HG02981 (cell line): ENCODE measurements around the gene PPID.
"Not testable (repeated sequence)": the region's sequence is repeated elsewhere in the genome, so short reads cannot be mapped to it uniquely, and the experiment has no call there.

ENCODE experiments used
- ATAC-seq: cut with Tn5 transposase; IDR thresholded peaks from one replicate; pipeline ENCODE4 v1.9.1; 2021; ENCODE audit warnings: mild to moderate bottlenecking, moderate library complexity; ENCODE audit not compliant: unreplicated experiment

Gene PPID

DNA sequence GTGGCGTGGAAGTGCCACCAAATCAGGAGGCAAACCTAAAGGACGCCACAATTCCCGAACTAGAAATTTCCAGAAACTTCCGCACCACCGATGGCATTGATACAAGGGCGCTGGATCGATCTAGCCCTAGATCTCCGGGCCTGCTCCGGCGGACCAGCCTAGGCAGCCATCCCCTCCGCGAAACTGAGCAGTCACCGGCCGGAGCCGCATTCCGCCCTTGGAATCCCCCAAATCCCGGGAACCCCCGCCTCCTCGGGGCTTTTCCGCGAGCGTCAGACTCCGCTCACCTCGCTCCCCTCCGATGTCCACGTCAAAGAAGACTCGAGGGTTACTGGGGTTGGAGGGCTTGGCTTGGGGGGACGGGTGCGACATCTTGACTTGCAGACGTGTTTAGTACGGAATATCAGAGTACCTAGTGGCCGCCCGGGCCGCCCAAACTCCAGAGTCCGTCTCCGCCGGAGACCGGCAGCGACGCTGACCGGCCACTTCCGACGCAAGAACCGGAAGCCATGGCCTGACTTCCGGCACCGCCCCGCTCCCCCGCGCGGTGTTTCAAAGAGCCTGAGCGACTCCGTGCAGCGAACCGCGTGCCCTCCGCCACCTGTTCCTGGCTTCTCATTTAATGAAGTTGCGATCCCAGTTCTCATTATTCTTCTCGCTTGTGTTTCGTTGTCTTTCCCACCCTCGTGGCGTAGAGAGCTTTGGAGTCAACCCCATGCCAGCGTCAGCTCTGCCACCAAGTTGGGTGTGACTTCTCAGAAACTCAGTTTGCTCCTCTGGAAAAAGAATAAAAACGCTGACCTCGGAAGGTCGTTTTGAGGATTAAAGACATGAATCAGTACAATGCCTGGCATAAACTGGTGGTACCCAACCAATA lies at the start of gene PPID:
PPID (minus strand) TSS at position 480 of the 877 bp plus-strand sequence; CDS start at position 372, 108 bp downstream.
- ATAC-seq, result peak; percentile 96

DNA sequence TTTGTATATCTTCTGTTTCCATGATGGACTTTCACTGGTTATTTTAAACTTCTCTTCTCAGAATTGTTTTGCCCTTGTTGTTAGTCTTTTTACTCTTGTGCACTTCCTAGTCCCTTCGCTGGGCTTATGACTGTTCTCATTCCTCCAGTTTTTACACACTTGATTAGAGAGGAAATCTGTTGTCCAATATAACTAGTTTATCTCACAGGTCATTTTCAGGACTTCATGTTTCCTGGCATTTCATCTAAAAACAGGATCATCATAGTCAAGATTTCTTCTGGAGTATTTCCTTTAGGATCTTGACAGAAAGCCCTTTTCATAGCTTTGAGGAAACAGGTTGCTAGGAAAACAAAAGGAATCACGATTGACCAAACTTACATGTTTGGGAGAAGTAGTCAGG lies 48.6 kb upstream of the PPID start:
- no peak for ATAC-seq

DNA sequence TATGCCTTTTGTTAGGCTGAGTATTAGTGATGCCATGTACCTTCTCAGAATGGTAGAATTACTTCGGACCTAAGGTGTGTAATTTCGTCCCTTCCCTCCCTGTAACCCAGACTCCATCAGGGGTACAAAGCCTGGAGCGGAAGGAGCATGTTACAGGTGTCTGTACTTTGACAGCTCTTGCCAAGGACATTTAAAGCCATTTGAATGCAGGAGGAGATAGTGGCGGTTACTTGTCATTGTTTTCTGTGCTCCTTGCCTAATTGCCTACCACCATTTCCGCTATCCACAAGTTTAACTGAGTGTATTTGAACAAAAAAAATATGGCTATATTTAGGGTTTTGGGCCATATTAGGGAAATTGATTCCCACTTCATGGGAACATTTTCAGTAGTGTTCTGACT lies 47.5 kb upstream of the PPID start:
- ATAC-seq, result no peak

DNA sequence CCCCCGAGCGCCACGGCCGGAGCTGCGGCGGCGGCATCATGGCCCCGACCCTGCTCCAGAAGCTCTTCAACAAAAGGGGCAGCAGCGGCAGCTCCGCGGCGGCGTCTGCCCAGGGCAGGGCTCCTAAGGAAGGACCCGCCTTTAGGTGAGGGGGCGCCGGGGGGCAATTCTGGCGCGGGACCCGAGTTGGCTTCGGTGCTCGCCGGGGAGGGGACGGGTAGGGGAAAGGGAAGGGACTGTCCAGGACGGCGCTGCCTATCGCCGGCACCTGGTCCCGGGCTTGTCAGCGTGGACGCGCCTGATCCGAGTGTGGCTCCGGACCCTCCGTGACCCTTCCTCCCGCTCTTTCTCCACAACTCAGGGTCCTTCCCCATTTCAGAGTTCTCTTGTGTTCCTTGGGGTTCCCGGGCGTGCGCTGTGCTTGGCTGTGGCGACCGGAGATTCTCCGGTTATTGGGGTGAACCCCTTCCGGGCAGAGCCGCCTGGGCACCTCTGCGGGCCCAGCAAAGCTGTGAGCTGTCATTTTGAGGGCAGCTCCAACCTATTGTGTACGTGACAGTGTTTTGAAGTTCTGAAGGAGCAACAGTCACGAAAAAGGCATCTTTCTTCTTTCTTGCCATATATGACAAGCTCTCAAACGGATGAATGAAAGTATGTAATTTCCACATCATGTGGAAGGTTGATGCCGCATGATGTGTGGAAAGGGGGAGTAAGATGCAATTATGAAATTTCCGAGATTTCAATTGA lies 46.2 kb upstream of the PPID start:
- ATAC-seq, result peak; percentile 35

DNA sequence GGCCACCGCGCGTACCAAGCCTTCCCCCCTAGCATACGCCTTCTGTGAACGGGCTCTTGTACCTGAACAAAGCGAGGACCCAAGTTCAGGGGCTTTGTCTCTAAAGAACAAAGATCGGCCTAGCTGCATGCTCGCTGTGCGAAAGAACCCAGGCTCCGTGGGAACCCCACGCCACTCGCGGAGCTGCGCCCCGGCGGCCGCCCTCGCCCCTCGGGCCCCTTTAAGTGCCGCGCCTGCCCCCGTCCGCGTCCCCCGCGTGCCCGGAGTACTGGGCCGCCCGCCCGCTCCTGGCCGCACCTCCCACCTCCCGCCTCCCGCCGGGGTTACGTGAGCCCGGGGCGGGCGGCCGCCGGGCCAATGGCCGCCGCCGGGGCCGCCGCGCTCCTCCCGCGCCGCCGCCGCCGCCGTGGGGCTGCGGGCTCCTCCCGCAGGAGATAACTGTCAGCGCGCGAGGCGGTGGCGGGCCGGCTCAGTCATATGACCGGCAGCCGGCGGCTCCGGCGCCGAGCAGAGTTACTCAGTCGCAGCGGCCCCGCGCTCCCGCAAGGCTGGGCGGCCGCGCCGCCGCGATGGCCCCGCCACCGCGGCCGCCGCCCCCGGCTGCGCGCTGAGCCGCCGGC lies 45.5 kb upstream of the PPID start, which contains the start of gene FNIP2:
FNIP2 (plus strand) TSS at position 472 of the 620 bp plus-strand sequence. CDS start 187 bp downstream, outside the sequence.
- peak; percentile 77 for ATAC-seq

DNA sequence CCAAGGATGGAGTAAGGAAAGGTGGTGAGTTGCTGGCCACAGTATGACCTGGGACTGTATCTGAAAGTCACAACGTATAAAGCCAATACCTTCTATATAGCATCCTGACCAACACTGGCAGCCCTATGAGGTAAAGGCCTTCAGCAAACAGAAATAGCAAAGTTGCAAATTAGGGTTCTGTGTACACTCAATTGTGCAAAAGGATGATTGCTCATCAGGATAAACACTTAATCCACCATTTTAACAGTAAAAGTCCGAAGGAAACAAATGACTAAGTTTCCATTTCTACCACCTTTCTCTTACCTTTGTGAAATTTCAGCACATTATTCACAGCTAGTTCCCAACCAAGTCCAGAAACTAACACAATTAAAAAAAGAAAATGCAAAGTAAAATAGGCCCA lies 44.3 kb upstream of the PPID start:
- no peak for ATAC-seq

DNA sequence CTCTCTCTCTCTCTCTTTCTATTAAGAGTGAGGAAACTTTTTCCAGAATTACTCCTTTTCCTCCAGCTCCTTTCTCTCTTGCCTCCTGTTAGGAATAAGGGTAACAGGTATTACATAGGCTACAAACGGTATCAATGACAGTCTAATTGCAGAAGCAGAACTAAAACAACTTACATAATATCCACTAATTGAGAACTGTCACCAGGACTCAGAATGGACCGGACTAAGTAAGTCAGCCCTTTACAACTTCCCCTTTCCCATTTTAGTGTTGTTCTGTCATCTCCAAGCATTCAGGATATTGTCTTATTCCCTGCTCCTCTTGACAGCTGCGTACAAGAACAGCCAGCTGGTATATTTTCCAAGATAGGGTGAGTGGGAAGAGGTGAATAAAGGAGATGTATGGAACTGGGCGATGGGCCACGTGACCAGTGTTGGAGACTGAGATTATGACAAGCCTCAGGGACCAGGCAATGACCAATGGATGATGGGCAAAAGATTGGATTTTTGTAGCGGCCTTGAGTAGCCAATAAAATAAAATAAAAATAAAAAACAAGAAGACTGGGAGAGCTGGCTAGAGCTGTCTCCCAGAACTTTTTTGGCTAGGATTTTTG lies 43.3 kb upstream of the PPID start:
- no peak for ATAC-seq

DNA sequence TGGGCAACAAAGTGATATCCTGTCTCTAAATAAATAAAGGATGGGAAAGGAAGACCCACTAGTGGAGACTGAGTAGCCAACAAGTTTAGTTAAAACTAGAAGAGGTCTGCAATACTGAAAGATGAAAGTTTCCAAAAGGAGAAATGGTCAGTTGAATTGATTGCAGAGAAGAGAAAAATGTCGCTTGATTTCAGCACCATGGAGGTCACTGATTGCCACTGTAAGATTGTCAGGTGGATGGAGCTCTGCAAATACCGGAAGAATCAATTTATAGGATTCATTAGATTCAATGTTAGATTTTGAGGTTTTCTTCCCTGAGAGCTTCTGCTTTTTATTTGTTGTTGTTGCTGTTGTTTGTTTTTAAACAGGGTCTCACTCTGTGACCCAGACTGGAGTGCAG lies 40.3 kb upstream of the PPID start:
- ATAC-seq, result no peak

DNA sequence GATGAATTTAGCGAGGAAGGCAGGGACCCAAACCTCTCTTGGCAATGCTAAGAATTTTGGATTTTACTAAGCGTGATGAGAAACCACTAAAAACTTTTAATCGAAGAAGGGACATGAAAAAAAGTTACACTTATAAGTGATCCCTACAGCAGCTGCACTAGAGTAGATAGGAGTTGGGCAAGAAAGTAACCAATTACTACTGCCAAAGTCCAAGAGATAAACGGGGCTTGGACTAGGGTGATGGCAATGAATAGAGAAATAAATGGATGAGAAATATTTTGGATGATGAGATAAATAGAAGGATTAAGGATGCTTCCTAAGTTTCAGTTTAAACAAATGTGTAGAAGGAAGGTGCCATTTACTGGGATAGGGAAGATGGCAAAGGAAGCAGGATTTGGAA lies 39.4 kb upstream of the PPID start:
- no peak for ATAC-seq

DNA sequence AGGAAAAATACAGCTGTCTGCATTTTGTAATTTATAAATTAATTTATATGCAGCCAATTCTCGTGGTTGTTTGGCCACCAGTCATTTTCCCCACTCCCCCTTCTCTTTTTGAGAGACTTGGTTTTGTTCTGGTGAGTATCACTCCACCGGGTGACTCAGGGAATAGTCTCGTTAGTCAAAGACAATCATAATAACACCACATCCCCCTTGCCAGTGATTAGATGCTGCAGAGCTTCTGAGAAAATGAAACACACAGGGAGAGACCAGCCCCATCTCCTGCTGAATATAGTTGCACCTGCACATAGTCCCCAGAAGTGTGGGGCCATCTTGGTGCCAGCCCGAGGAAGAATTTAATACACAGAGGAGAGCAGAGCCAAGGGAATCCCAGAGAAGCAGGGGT lies 37.7 kb upstream of the PPID start:
- no peak for ATAC-seq

DNA sequence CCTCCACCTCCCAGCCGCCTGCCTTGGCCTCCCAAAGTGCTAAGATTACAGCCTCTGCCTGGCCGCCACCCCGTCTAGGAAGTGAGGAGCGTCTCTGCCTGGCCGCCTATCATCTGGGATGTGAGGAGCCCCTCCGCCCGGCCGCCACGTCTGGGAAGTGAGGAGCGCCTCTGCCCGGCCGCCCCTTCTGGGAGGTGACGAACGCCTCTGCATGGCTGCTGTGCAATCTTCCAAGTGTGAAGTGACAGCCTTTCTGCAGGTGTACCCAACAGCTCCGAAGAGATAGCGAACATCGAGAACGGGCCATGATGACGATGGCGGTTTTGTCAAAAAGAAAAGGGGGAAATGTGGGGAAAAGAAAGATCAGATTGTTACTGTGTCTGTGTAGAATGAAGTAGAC lies 36.3 kb upstream of the PPID start:
- not testable (repeated sequence) for ATAC-seq

DNA sequence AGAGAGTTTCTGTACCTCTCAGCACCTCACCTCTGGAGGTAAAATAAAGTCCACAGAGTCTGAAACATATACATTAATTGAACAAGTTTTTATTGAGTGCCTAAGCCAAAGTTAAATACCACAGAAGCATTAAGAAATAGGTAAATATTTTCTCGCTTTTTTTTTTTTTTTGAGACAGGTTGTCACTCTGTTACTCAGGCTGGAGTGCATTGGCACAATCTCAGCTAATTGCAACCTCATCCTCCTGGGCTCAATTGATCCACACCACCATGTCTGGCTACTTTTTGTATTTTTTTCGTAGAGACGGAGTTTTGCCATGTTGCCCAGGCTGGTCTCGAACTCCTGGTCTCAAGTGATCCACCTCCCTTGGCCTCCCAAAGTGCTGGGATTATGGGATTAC lies 35.5 kb upstream of the PPID start:
- no peak for ATAC-seq

DNA sequence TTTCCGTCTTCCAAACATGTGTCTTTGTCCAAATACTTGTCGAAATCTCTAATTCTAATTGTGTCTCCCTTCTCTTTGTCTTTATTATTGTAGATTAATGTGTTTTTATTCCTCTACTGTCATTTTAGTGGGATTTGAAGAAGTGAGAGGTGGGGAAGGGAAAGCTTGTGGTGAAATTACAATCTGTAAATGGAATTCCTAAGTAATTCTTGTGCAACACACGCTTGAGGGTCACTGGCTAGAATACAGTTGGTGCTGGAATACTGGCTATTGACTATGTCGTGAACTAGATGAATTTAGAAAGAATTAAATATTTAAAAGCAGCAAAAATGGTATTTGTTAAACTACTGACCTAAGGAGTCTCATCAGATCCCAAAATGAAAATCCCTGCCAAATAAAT lies 34.9 kb upstream of the PPID start:
- no peak for ATAC-seq

DNA sequence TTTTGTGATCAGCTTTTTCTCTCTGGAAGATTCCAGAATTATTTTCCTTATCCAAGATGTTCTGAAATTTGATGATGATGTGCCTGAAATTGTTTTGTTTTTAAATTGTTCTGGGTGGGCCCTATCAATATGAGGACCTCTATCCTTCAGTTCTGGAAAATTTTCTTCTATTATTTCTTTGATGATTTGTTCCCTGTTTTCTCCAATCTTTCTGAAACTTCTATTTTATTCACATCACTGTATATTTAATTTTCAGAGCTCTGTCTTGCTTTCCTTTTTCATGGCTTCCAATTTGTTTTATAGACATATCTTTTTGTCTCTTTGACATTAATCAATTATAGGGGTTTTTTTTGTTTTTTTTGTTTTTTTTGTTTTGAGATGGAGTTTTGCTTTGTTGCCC lies 33.4 kb upstream of the PPID start:
- no peak for ATAC-seq

DNA sequence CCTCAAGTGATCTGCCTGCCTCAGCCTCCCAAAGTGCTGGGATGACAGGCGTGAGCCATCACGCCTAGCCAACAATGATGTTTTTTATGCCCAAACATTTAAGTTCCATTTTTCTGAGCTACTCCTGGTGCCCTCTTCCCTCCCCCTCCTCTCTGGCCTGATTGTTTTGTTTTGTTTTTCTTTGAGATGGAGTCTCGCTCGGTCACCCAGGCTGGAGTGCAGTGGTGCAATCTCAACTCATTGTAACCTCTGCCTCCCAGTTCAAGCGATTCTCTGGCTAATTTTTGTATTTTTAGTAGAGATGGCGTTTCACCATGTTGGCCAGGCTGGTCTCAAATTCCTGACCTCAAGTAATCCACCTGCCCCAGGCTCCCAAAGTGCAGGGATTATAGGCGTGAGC lies 32.6 kb upstream of the PPID start:
- ATAC-seq, result not testable (repeated sequence)

DNA sequence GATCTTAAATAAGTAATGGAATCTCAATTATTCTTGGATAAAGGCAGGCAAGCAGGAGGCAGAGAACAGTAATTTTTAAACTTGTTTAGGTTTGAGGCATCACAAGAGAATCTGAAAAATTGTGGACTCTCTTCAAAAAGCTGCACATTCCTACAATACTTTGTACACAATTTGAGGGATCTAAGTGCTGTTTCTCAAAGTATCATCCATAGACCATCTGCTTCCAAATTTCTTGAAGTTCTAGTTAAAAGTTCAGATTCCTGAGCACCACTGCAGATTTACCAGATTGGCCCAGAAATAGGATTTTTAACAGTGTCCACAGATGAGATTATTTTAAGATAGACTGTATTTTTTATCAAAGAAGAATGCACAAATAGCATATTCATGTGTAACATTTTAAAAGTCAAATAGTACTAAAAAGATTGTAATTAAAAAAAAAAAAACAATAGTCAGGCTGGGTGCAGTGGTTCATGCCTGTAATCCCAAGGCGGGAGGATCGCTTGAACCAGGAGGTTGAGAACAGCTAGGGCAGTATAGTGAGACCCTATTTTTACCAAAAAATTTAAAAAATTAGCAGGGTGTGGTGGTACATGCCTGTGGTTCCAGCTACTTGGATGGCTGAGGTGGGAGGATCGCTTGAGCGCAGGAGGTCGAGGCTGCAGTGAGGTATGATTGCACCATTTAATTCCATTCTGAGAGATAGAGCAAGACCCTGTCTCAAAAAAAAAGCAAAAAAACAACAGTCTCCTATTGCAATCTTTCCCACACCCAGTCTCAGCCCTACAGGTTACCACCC lies 31.4 kb upstream of the PPID start:
- ATAC-seq, result no peak

DNA sequence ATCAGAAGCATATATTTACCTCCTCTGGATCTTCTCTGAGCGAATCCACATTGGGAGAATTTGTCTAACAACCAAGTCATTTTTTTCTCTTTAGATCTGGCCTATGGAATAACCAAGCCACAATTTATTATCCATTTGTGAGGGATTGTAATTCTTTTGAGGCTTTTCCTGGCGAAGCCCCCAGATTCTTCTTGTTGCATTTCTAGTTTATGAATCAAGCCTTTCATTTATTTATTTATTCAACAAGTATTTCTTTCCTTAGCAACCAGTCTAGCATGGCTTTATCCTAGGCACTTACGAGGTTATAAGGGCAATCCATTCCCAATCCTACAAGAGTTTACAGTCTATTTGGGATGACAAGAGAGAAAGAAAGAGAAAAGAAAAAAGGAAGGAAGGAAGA lies 27.2 kb upstream of the PPID start:
- no peak for ATAC-seq

DNA sequence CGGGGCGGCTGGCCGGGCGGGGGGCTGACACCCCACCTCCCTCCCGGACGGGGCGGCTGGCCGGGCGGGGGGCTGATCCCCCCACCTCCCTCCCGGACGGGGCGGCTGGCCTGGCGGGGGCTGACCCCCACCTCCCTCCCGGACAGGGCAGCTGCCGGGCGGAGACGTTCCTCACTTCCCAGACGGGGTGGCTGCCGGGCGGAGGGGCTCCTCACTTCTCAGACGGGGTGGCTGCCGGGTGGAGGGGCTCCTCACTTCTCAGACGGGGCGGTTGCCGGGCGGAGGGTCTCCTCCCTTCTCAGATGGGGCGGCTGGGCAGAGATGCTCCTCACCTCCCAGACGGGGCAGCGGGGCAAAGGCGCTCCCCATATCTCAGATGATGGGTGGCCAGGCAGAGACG lies 23.3 kb upstream of the PPID start:
- ATAC-seq, result not testable (repeated sequence)

DNA sequence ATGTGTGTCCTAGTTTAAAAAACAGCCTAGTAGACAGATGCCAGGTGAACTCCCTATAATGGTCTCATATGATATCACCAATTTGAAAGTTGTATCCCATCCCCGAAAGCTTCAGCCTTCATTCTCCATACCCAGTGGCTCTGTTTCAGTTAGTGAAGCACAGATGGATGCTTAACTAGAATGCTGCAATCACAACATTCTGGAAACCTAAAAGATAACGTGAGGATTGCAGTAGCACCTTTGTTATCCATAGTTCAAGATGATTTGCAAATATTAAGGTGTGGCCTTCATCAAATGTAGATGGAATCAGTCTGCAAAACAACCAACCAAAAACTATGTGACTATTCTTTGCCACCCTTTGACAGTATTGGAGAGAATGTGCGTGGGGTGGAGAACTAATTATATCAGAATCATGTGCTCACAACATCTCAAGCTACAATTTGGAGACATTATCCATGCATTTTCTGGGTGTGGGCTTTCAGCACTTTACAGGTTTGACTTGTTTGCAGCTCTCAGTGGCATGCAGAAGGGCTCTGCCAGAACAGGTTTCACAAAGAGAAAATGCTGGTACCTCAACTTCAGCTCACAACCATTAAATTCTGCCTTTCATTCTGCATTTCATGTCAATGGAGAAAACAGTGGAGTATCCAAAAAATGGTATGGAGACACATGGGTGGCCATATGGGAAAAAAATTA lies 18.3 kb upstream of the PPID start:
- ATAC-seq, result no peak

DNA sequence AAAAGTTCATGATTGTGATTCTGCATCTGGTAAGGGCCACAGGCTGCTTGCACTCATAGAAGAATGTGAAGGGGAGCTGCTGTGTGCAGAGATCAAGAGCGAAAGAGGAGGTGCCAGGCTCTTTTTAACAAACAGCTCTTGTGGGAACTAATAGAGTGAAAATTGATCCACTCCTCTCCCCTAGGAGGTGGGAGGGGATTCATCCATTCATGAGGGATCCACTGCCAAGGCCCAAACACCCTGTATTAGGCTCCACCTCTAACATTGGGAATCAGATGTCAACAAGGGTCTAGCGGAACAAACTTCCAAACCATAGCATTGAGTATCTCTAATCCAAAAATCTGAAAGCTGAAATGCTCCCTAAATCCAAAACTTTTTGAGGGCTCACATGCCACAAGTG lies 16.4 kb upstream of the PPID start:
- ATAC-seq, result no peak
